SK-N-SH (cell line): Measurements from ENCODE around the gene TMEM198. TPM values are rescaled to one million over a fixed set of nuclear protein-coding genes. Genes with fewer than 3 reads are reported as not detected.

Experiments used
- CTCF ChIA-PET: fragments of 300-600, 350-600 bp; formaldehyde crosslinking; extraction: SDS; loops from one replicate; lab custom pipeline; 2021; lab: Yijun Ruan, JAX
- POLR2A ChIA-PET: fragments of 350-600 bp; sonication (Branson Sonifier 250); formaldehyde crosslinking; extraction: SDS; loops from one replicate; lab custom pipeline; 2020; ENCODE audit warnings: antibody characterized with exemption, inconsistent platforms; lab: Yijun Ruan, JAX
- DNase-seq: peaks from one replicate; pipeline ENCODE4 v3.0.0; 2012
- H2AFZ ChIP-seq: fragments of 200-600 bp; sonication (generic); 2 replicates; pipeline ENCODE4 v1.8.1; 2016; ENCODE audit warnings: antibody characterized with exemption, mild to moderate bottlenecking, low read depth
- H3F3A ChIP-seq: fragments of 200-600 bp; sonication (generic); replicated peaks from 2 replicates; pipeline ENCODE3; 2016; ENCODE audit warnings: antibody characterized with exemption, mild to moderate bottlenecking; ENCODE audit not compliant: insufficient read depth
- H3K27ac ChIP-seq, 2 experiments: fragments of 200-500 bp in 1 of 2; fragments of 200-600 bp in 1 of 2; sonication (Bioruptor generic) in 1 of 2; sonication (generic), shearing (Covaris generic) in 1 of 2; 2 replicates each; pipeline versions ENCODE4 v1.5.1 to v1.6.1; 2014 to 2016; ENCODE audit warnings: low read depth in 2 of 2, inconsistent platforms in 1 of 2, low read length in 1 of 2, mild to moderate bottlenecking in 1 of 2, mixed read lengths in 1 of 2
- H3K27me3 ChIP-seq: fragments of 200-600 bp; sonication (generic), shearing (Covaris generic); 2 replicates; pipeline ENCODE4 v1.6.1; 2016; ENCODE audit warnings: mixed run types; ENCODE audit not compliant: insufficient read depth
- H3K36me3 ChIP-seq, 2 experiments: fragments of 200-500 bp in 1 of 2; fragments of 200-600 bp in 1 of 2; sonication (Bioruptor generic) in 1 of 2; sonication (generic) in 1 of 2; replicated peaks in 1 of 2; 2 replicates each; pipeline versions ENCODE3 to v1.5.1; 2014 to 2016; ENCODE audit warnings: low read length in 1 of 2, mild to moderate bottlenecking in 1 of 2; ENCODE audit not compliant: insufficient read depth in 2 of 2, control insufficient read depth in 1 of 2
- H3K4me1 ChIP-seq, 2 experiments: fragments of 200-500 bp in 1 of 2; fragments of 200-600 bp in 1 of 2; sonication (Bioruptor generic) in 1 of 2; sonication (generic), shearing (Covaris generic) in 1 of 2; 2 replicates each; pipeline versions ENCODE4 v1.5.1 to v1.6.1; 2014 to 2016; ENCODE audit warnings: low read depth in 1 of 2, low read length in 1 of 2, mixed run types in 1 of 2; ENCODE audit not compliant: insufficient read depth in 2 of 2, control insufficient read depth in 1 of 2
- H3K4me2 ChIP-seq: fragments of 200-600 bp; sonication (generic), shearing (Covaris generic); 2 replicates; pipeline ENCODE4 v1.6.1; 2017; ENCODE audit warnings: mixed run types
- H3K4me3 ChIP-seq, 2 experiments: fragments of 200-500 bp in 1 of 2; fragments of 200-600 bp in 1 of 2; sonication (Bioruptor generic) in 1 of 2; sonication (generic), shearing (Covaris generic) in 1 of 2; 2 replicates each; pipeline versions ENCODE4 v1.5.1 to v1.8.1; 2014 to 2016; ENCODE audit warnings: low read depth in 2 of 2, inconsistent platforms in 1 of 2, low read length in 1 of 2, mild to moderate bottlenecking in 1 of 2, mixed read lengths in 1 of 2, moderate library complexity in 1 of 2
- H3K79me2 ChIP-seq: fragments of 200-600 bp; sonication (generic); 2 replicates; pipeline ENCODE4 v1.8.1; 2017; ENCODE audit warnings: mild to moderate bottlenecking; ENCODE audit not compliant: insufficient read depth
- H3K9ac ChIP-seq: fragments of 200-600 bp; sonication (generic); 2 replicates; pipeline ENCODE4 v1.6.1; 2017; ENCODE audit warnings: mixed run types
- H3K9me2 ChIP-seq: fragments of 200-600 bp; sonication (generic); 2 replicates; pipeline ENCODE4 v1.6.1; 2017; ENCODE audit warnings: mixed run types
- H3K9me3 ChIP-seq: fragments of 200-600 bp; sonication (generic); 2 replicates; pipeline ENCODE4 v1.6.1; 2017; ENCODE audit warnings: mixed run types, mild to moderate bottlenecking, moderate library complexity
- H4K20me1 ChIP-seq: fragments of 200-600 bp; sonication (generic); 2 replicates; pipeline ENCODE4 v1.6.1; 2017; ENCODE audit warnings: mild to moderate bottlenecking, mixed run types; ENCODE audit not compliant: insufficient read depth
- CHD2 ChIP-seq: fragments of 150-350 bp; IDR thresholded peaks from 2 replicates; pipeline ENCODE4 v1.6.1; 2018; ENCODE audit warnings: low read length; ENCODE audit not compliant: partially characterized antibody
- ELF1 ChIP-seq: IDR thresholded peaks from 2 replicates; pipeline ENCODE4 v1.4.0; 2012
- EP300 ChIP-seq, 2 experiments: IDR thresholded peaks; 2 replicates each; pipeline versions ENCODE4 v1.4.0 to v1.6.1; 2012; ENCODE audit warnings: borderline replicate concordance in 1 of 2, low read depth in 1 of 2, low read length in 1 of 2
- EZH2phosphoT487 ChIP-seq: fragments of 200-600 bp; sonication (generic); IDR thresholded peaks from 2 replicates; pipeline ENCODE4 v1.6.1; 2017; ENCODE audit warnings: low read depth, mixed run types, mild to moderate bottlenecking, antibody characterized with exemption, moderate library complexity, borderline replicate concordance
- FOSL2 ChIP-seq: IDR thresholded peaks from 2 replicates; pipeline ENCODE4 v1.4.0; 2012; ENCODE audit warnings: low read depth, mild to moderate bottlenecking, moderate library complexity, borderline replicate concordance
- FOXM1 ChIP-seq: IDR thresholded peaks from 2 replicates; pipeline ENCODE4 v1.4.0; 2012; ENCODE audit warnings: low read depth, mild to moderate bottlenecking
- GATA2 ChIP-seq: sonication (generic); formaldehyde crosslinking; IDR thresholded peaks from 2 replicates; pipeline ENCODE4 v1.5.0; 2020; ENCODE audit warnings: mild to moderate bottlenecking, missing genetic modification reagents
- JUND ChIP-seq: IDR thresholded peaks from 2 replicates; pipeline ENCODE4 v1.4.0; 2012
- MEF2A ChIP-seq: IDR thresholded peaks from 2 replicates; pipeline ENCODE4 v1.4.0; 2012; ENCODE audit warnings: low read depth, borderline replicate concordance
- NFIC ChIP-seq: IDR thresholded peaks from 2 replicates; pipeline ENCODE4 v1.4.0; 2012; ENCODE audit warnings: borderline replicate concordance
- RAD21 ChIP-seq: IDR thresholded peaks from 2 replicates; pipeline ENCODE4 v1.6.1; 2012; ENCODE audit warnings: mild to moderate bottlenecking, low read length
- RCOR1 ChIP-seq: fragments of 150-350 bp; IDR thresholded peaks from 2 replicates; pipeline ENCODE4 v1.6.1; 2017; ENCODE audit warnings: antibody characterized with exemption, low read length
- RFX5 ChIP-seq: IDR thresholded peaks from 2 replicates; pipeline ENCODE4 v1.6.1; 2012; ENCODE audit warnings: mild to moderate bottlenecking, improper control_type of control experiment, low read length
- RXRA ChIP-seq: IDR thresholded peaks from 2 replicates; pipeline ENCODE4 v1.4.0; 2012; ENCODE audit warnings: low read depth, mild to moderate bottlenecking, borderline replicate concordance
- SMC3 ChIP-seq: IDR thresholded peaks from 2 replicates; pipeline ENCODE4 v1.6.1; 2012; ENCODE audit warnings: low read depth, low read length, improper control_type of control experiment
- TAF1 ChIP-seq: IDR thresholded peaks from 2 replicates; pipeline ENCODE4 v1.6.1; 2012; ENCODE audit warnings: low read depth, mild to moderate bottlenecking, low read length, moderate library complexity, borderline replicate concordance
- YY1 ChIP-seq: IDR thresholded peaks from 2 replicates; pipeline ENCODE4 v1.4.0; 2012; ENCODE audit warnings: low read depth, mild to moderate bottlenecking
- WGBS: methylation state at CpG from one replicate; pipeline ENCODE4 v1.1.6; 2017; ENCODE audit warnings: low lambda C conversion rate; 5-methylcytosine and 5-hydroxymethylcytosine counted together
- polyA plus RNA-seq, 3 experiments: library from polyadenylated mRNA; depleted of rRNA; stranded (reverse); fragments of >200 nt; gene quantifications; 2 replicates each; pipeline ENCODE4 v1.2.3, GENCODE V29; 2012
- TF ChIP-seq, protein P1 (sequence below): IDR thresholded peaks from 2 replicates; pipeline ENCODE4 v1.4.0; 2012; ENCODE audit warnings: low read depth
- TF ChIP-seq, protein P2 (sequence below): IDR thresholded peaks from 2 replicates; pipeline ENCODE4 v1.6.1; 2012; ENCODE audit warnings: mild to moderate bottlenecking, low read depth, low read length, moderate library complexity
- TF ChIP-seq, protein P3 (sequence below): IDR thresholded peaks from 2 replicates; pipeline ENCODE4; 2012
- TF ChIP-seq, protein P4 (sequence below): fragments of 150-350 bp; IDR thresholded peaks from 2 replicates; pipeline ENCODE4 v1.6.1; 2016; ENCODE audit warnings: mild to moderate bottlenecking, low read depth, low read length

TMEM198 gene
- polyA plus RNA-seq, 1 of the 3 experiments (the other 2 are of a cell fraction), result 4.7 TPM

DNA sequence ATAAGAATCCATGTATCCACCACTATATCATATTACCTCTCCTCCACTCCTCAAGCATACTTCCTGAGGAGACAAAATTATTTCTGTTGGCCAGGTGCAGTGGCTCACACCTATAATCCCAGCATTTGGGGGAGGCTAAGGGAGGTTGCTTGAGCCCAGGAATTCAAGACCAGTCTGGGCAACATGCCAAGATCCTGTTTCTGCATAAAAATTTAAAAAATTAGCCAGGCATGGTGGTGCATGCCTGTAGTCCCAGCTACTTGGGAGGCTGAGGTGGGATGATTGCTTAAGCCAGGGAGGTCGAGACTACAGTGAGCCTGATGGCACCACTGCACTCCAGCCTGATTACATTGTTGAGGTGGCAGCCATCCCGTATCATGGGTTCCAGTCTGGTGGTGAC lies 37.5 kb downstream of the TMEM198 start:
- Histone ChIP-seq H3K27ac (no peak overlapping the region), H2AFZ (no peak overlapping the region), H3K79me2 (no peaks in the 10 kb centered on the region), H3F3A (no peaks in the 10 kb centered on the region), H3K4me3 (no peak overlapping the region), H3K9me2 (no peaks in the 10 kb centered on the region), H4K20me1 (no peaks in the 10 kb centered on the region), H3K9ac (no peak overlapping the region), H3K9me3 (no peaks in the 10 kb centered on the region), H3K27me3 (peaks cover 7% of the 10 kb centered on the region; the same call in 1 of the 2 replicates), H3K4me2 (no peak overlapping the region), H3K36me3 (no peaks in the 10 kb centered on the region), H3K4me1 (no peaks in the 10 kb centered on the region)
- DNase-seq, result no peak
- ChIA-PET CTCF (no interaction called here), POLR2A (no interaction called here)
- no peak for TF ChIP-seq YY1
- no peak for TF ChIP-seq RXRA
- TF ChIP-seq, protein P1, sequence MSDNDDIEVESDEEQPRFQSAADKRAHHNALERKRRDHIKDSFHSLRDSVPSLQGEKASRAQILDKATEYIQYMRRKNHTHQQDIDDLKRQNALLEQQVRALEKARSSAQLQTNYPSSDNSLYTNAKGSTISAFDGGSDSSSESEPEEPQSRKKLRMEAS, result no peak
- TF ChIP-seq, protein P2, sequence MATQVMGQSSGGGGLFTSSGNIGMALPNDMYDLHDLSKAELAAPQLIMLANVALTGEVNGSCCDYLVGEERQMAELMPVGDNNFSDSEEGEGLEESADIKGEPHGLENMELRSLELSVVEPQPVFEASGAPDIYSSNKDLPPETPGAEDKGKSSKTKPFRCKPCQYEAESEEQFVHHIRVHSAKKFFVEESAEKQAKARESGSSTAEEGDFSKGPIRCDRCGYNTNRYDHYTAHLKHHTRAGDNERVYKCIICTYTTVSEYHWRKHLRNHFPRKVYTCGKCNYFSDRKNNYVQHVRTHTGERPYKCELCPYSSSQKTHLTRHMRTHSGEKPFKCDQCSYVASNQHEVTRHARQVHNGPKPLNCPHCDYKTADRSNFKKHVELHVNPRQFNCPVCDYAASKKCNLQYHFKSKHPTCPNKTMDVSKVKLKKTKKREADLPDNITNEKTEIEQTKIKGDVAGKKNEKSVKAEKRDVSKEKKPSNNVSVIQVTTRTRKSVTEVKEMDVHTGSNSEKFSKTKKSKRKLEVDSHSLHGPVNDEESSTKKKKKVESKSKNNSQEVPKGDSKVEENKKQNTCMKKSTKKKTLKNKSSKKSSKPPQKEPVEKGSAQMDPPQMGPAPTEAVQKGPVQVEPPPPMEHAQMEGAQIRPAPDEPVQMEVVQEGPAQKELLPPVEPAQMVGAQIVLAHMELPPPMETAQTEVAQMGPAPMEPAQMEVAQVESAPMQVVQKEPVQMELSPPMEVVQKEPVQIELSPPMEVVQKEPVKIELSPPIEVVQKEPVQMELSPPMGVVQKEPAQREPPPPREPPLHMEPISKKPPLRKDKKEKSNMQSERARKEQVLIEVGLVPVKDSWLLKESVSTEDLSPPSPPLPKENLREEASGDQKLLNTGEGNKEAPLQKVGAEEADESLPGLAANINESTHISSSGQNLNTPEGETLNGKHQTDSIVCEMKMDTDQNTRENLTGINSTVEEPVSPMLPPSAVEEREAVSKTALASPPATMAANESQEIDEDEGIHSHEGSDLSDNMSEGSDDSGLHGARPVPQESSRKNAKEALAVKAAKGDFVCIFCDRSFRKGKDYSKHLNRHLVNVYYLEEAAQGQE, result no peak
- no peak for TF ChIP-seq EZH2phosphoT487
- TF ChIP-seq NFIC, result no peak
- no peak for TF ChIP-seq JUND
- TF ChIP-seq, protein P3, sequence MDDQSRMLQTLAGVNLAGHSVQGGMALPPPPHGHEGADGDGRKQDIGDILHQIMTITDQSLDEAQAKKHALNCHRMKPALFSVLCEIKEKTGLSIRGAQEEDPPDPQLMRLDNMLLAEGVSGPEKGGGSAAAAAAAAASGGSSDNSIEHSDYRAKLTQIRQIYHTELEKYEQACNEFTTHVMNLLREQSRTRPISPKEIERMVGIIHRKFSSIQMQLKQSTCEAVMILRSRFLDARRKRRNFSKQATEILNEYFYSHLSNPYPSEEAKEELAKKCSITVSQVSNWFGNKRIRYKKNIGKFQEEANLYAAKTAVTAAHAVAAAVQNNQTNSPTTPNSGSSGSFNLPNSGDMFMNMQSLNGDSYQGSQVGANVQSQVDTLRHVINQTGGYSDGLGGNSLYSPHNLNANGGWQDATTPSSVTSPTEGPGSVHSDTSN, result no peak
- TF ChIP-seq ELF1, result no peak
- TF ChIP-seq GATA2 (CRISPR knock-in tag), result no peak
- no peak for TF ChIP-seq TAF1
- no peak for TF ChIP-seq MEF2A
- no peak for TF ChIP-seq RCOR1
- no peak for TF ChIP-seq EP300 (IDR thresholded peaks at IDR 0.05; ENCODE audit: borderline replicate concordance in 1 of 2, low read depth in 1 of 2, low read length in 1 of 2)
- 80% methylated on average over 1 of the region's 2 CpGs for WGBS

DNA sequence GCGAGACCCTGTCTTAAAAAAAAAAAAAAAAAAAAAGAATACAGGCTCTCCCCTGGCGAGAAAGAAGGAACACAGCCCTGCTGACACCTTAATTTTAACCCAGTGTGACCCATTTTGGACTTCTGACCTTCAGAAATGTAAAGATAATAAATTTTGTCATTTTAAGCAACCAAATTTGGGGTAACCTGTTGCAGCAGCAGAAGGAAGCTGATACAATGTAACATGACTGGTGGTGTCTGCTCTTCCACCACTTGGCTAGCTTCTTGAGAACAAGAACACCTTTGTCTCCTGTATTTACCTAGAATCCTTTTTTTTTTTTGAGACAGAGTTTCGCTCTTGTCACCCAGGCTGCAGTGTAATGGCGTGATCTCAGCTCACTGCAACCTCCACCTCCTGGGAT lies 47.3 kb downstream of the TMEM198 start:
- H3K4me2 ChIP-seq, result no peak overlapping the region
- no peak overlapping the region for H3K27ac ChIP-seq
- no peak overlapping the region for H3K9ac ChIP-seq
- no peak overlapping the region for H2AFZ ChIP-seq
- no peaks in the 10 kb centered on the region for H3K9me2 ChIP-seq
- ChIA-PET POLR2A (no interaction called here), CTCF (interaction anchor here (0.6 to 3.2 kb wide), 3 partner anchors 31 to 52 kb away, joined by 3 to 15 read pairs (median 7); no protein-coding TSS in a partner anchor)
- H3K27me3 ChIP-seq, result no peaks in the 10 kb centered on the region; the same call in 1 of the 2 replicates
- H3K36me3 ChIP-seq, result no peaks in the 10 kb centered on the region
- no peaks in the 10 kb centered on the region for H3K9me3 ChIP-seq
- H3K79me2 ChIP-seq, result no peaks in the 10 kb centered on the region
- H4K20me1 ChIP-seq, result no peaks in the 10 kb centered on the region
- H3F3A ChIP-seq, result no peaks in the 10 kb centered on the region
- no peak overlapping the region for H3K4me3 ChIP-seq
- no peak for DNase-seq
- H3K4me1 ChIP-seq, result no peaks in the 10 kb centered on the region
- WGBS, result 38% methylated on average over 4 of the region's 4 CpGs
- TF ChIP-seq YY1 (no peak), MEF2A (no peak), RXRA (no peak), RCOR1 (no peak), FOXM1 (no peak), EZH2phosphoT487 (no peak), TAF1 (no peak), EP300 (IDR thresholded peaks at IDR 0.05; ENCODE audit: borderline replicate concordance in 1 of 2, low read depth in 1 of 2, low read length in 1 of 2) (no peak), CHD2 (no peak), FOSL2 (no peak), RFX5 (no peak), RAD21 (no peak), NFIC (no peak), SMC3 (no peak)
- TF ChIP-seq, protein P4, sequence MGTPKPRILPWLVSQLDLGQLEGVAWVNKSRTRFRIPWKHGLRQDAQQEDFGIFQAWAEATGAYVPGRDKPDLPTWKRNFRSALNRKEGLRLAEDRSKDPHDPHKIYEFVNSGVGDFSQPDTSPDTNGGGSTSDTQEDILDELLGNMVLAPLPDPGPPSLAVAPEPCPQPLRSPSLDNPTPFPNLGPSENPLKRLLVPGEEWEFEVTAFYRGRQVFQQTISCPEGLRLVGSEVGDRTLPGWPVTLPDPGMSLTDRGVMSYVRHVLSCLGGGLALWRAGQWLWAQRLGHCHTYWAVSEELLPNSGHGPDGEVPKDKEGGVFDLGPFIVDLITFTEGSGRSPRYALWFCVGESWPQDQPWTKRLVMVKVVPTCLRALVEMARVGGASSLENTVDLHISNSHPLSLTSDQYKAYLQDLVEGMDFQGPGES, result no peak
- TF ChIP-seq, protein P3, result no peak
